ENCODE measurements around the gene IRF2BPL.
"Not testable (repeated sequence)": the region's sequence is repeated elsewhere in the genome, so short reads cannot be mapped to it uniquely, and the experiment has no call there.

The IRF2BPL gene

DNA sequence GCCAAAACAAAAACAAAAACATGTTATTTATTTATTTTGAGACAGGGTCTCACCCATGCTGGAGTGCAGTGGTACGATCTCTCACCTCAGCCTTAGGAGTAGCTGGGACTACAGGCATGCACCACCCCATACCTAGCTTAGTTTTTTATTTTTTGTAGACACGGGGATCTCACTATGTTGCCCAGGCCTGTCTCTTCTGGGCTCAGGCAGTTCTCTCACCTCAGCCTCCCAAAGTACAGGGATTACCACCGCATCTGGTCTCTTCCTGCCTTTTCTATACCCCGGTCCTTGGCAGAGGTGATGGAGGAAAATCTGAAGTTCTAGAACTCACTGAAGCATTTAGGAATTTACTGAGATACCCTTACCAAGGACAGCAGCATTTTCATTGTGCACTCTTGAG lies 6.8 kb upstream of the IRF2BPL start:
- no peak for DNase-seq (ENCODE audit: low read depth in 1 of 2, low spot score in 1 of 2)

- peak; percentile 33 to 74 for DNase-seq (ENCODE audit: low read depth in 1 of 2, low spot score in 1 of 2)
These were observed 5.4 kb upstream of the IRF2BPL start for GRCh38 chr14:77033622-77034589.

DNA sequence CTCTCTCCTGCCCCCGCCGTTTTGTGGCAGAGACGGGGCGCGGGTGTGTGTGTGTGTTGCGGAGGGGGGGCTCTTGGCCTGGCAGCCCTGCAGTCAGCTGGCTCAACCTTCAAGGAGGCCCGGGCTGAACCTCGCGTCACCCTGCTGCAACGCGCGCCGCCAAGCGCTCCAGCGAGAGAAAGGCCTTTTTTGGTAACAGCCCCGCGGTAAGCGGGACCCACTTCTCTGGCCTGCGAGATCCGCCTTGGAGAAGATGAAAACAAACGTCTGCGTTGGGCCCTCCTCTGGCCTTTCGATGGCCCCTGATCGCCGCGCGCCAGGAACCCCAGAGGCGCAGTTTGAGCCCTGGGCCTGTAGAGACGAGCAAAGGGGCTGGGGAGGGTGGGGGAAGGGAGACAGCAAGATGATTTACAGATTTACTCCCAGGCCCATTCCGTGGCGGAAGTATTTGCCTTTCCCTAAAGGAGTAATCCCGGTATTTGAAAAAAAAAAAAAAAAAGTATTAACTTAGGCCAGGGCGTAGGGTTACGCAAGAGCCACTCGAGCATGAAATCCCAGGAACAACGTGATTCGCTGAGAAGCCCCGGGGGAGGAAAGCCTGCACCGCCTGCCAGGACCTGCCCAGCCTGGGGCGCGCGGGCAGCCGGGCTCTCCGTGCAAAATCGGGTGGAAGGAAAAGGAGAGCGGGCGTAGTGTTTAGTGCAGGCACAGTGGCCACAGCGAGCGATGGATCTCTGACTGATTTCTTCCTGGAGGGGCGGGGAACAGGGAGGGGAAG lies 4.5 kb upstream of the IRF2BPL start:
- DNase-seq (ENCODE audit: low read depth in 1 of 2, low spot score in 1 of 2): peak; percentile 52 to 63

- DNase-seq (ENCODE audit: low read depth in 1 of 2, low spot score in 1 of 2): no peak
These were observed 4.0 kb upstream of the IRF2BPL start for GRCh38 chr14:77032491-77032843.

- no peak for DNase-seq (ENCODE audit: low read depth in 1 of 2, low spot score in 1 of 2)
These were observed 3.4 kb upstream of the IRF2BPL start for GRCh38 chr14:77031759-77032490.

DNA sequence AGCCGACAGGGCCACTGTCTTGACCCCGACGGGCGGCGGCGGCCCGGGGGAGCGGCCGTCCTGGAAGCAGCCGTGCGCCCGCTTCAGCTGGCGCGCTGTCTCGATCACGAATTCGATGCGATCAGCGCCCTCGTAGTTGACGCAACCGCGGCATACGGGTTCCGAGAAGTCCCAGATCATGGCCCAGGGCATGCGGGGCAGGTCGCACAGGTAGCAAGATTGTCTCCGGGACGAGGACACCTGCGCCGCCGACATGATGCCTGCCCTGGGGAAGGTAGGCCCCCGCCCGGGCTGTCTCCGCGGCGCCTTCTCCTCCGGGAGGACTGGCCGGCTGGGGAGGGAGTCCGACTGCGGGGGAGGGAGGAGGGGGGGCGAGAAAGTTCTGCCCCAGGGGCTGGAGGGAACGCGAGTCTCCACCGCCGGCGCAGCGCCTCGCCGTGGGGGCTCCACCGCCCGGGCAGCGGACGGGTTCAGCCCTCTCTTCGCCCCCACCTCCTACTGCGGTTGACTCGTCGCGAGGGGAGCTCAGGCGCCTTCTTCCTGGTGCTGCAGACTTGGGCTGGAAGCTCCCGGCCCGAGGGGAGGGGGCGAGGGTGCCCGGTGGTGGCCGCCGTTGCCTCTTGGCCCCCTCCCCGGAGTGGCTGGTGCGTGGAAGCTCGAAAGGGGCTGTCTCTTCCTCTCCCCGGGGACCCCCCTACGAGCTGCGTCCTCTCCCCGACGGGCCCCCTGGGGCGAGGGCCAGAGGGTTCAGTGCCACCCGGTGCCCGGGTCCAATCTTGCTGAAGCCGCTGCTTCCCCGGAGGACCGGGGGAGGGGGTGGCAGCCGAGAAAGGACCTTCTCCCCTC lies 747 bp downstream of the IRF2BPL start:
- DNase-seq (ENCODE audit: low read depth in 1 of 2, low spot score in 1 of 2): peak; percentile 36 to 41

GRCh38 chr14:77026930-77027537 lies 1.5 kb downstream of the IRF2BPL start:
- DNase-seq (ENCODE audit: low read depth in 1 of 2, low spot score in 1 of 2): peak; percentile 22 to 33

DNA sequence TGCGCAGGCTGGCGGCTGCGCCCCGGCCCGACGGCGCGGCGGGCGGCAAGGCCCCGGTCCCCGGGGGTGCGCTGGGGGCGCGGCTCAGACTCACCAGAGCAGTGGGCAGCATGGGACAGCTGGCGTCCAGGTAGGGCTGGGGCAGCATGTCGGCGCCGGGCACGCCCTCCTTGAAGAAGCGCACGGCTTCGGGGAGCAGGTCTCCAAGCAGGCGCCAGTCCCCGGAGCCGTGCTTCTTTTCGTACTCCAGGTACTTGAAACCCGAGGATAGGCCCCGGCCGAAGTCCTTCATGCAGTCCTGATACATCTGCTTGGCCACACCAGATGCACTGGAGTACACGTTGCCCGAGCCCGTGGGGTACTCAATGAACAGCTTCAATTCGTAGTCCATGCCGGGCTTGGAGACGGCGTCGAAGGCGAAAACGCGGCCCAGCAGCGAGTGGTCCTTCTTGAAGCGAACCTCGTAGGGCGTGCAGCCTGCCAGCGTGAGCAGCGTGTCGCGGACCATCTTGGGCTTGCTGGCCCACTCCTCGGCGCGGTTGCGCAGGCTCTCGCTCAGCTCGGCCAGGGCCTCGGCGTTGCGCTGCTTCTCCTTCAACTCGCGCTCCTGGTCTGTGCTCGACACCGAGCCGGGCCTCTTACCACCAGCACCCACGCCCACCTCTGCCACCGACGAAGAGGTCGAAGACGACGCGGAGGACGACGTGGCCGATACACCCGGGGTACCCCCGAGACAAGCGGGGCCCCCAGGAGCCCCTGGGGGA lies 2.2 kb downstream of the IRF2BPL start:
- DNase-seq (ENCODE audit: low read depth in 1 of 2, low spot score in 1 of 2): no peak

- no peak for DNase-seq (ENCODE audit: low read depth in 1 of 2, low spot score in 1 of 2)
These were observed 2.8 kb downstream of the IRF2BPL start for GRCh38 chr14:77025744-77026165.

GRCh38 chr14:77024171-77024691 lies 4.3 kb downstream of the IRF2BPL start:
- DNase-seq (ENCODE audit: low read depth in 1 of 2, low spot score in 1 of 2): peak; percentile 40 to 44

DNA sequence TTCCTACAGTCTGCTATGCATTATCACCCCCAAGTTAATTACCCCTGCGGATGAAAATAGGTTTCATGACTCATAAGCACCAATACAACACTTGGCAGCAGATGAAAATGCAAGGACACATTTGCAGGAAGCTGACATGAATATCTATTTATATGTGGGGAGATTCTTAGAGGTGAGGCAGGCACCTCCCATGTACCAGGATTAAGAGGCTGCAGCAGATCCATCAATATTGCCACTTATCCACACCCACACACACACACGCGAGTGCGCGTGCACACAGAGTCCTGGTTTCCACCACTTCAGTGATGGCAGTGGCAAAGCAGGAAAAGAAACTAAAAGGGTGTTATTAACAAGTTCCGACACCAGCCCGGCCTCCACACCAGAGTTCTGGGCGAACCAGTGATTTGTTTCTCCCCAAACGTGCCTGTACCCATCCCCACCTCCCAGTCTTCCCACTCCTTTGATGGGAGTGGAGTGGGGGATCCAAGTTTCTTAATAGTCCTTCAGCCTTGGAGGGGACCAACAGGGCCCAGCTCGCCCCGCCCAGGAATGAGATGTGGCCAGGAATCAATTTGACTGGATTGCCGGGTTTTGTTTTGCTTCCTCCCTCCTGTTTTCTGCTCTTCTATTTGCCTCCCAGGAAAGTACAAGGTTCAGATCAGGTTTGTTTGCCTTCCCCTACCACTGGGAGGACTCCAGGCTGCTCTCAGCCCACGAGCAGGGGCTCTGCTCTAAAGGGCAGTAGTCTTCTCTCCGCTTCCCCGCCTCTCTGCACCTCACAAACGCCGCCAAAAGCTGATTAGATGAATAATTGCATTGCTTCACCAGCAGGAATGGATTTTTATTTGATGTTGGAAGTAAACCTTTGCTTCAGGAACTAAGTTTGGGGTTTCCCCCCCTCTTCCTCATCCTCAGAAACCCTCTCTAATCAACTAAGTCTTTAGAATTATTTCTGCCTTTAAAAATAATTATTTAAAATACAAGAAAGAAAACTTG lies 5.2 kb downstream of the IRF2BPL start:
- no peak for DNase-seq (ENCODE audit: low read depth in 1 of 2, low spot score in 1 of 2)

DNA sequence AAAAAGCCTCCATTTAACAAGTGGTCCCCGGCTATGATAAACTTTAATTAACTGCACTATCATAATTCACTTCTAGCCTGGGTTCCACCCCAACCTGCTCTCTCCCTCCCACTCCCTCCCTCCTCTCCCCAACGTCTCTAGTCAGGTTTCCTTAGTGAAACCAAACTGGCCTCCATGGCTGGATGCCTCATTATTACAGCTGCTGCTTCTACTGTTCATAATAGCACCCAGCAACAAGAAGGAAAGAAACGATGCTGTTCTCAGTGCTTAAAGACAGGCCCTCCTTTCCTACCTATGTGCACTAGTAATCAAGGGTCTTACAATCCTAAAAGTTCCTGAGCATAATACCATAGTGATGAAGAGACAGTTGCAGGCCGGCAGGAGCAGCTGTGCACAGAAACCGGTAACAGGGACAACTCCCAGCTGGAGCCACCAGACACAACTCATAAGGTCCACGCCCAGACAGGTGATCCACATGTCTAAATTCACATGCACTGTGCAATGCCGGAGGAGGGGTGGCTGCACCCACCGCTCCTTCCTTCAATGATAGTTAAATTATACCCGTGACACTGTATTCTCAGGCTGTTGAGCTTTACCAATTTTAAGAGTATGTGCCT lies 6.2 kb downstream of the IRF2BPL start:
- DNase-seq (ENCODE audit: low read depth in 1 of 2, low spot score in 1 of 2): no peak

DNA sequence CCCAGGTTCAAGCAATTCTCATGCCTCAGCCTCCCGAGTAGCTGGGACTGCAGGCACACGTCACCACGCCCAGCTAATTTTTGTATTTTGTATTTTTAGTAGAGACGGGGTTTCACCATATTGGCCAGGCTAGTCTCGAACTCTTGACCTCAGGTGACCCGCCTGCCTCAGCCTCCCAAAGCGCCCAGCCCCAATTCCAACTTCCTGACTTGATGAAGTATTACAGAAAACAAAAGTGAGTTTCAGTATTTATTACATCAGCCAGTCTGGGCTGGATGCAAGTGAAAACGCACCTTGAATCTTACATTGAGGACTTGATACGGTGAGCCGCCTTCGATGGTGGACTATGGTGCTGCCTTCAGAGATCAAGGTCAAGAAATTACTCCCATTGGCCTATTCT lies 7.1 kb downstream of the IRF2BPL start:
- not testable (repeated sequence) for DNase-seq (ENCODE audit: low read depth in 1 of 2, low spot score in 1 of 2)

DNA sequence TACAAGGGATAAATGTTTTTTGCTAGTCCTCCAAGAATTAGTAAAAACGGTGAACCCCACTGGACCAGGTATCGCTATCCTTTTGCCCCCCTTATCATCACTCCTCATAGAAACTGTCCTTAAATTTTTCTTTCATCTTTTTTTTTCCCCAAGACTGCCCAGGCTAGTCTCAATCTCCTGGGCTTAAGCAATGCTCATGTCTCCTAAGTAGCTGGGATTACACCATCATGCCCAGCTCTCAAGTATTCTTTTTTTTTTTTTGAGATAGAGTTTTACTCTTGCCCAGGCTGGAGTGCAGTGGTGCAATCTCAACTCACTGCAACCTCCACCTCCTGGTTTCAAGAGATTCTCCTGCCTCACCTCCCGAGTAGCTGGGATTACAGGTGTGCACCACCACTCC lies 9.7 kb downstream of the IRF2BPL start:
- no peak for DNase-seq (ENCODE audit: low read depth in 1 of 2, low spot score in 1 of 2)

DNA sequence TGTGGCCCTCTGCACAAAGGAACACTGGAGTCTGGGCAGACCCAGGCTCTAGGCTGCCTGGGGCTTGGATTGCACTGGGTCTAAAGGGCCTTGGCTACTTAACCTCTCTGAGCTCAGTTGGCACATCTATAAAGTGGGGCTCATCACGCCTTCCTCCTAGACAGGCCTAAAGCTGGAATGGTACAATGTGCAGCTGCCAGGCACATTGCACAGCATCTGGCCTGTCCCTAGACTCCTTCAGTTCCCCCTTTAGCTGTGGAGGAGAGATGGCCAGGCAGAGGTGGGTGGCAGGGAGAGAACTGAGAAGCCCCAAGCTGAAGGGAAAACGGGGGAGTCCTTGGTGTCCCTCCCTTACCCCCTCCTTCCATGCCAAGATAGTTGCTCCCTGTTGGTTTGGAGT lies 10.8 kb downstream of the IRF2BPL start:
- DNase-seq (ENCODE audit: low read depth in 1 of 2, low spot score in 1 of 2): no peak

DNA sequence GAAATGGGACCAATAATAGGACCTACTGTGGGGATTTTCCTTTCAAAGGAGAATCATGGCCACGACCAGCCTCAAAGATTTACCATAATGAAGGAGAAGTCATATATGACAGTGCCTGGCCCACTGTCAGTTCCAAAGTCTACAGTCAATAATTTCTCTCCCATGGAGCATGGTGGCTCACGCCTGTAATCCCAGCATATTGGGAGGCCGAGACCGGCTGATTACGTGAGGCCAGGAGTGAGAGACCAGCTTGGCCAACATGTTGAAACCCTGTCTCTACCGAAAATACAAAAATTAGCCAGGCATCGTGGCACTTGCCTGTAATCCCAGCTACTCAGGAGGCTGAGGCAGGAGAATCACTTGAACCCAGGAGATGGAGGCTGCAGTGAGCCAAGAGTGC lies 13.8 kb downstream of the IRF2BPL start:
- DNase-seq (ENCODE audit: low read depth in 1 of 2, low spot score in 1 of 2): no peak

DNA sequence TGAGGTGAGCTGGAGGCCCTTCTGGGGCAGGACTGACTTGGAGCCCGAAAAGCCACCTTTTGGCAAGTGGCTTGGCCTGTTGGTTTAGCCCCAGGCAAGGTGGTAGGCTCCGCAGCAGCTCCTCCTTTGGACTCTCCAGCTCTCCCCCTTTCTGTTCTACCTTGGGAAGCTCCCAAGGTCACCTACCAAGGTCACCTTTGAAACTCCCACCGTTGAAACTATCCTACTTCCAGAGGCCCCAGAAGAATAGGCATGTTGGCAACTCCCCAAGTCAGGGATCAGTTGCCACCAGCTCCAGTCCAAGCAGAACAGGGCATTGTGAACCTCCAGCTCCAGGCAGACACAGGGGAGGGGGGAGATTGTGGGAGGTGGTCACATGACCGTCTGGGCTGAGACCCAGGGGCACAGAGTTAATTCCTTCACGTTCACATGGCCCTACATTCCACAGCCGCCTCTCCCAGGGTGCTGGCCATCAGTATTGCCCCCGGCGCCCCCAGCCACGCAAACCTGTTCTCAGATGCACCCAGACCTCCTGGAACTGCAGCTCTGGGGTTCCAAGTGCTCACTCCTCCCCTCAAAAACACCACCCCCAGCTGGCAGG lies 14.4 kb downstream of the IRF2BPL start:
- no peak for DNase-seq (ENCODE audit: low read depth in 1 of 2, low spot score in 1 of 2)

All from activated T-helper 1 cell treated with anti-CD3 and anti-CD28 coated beads, Interleukin-2, amount 50 U/mL, for 16 hours (primary cell).